HepG2 (cell line): ENCODE data around the gene PTGIS. TPM values are rescaled to one million over a fixed set of nuclear protein-coding genes. Genes with fewer than 3 reads are reported as not detected.

Source experiments
- CENPX ChIP-seq: sonication (generic); formaldehyde crosslinking; IDR thresholded peaks from 2 replicates; pipeline ENCODE4 v1.9.0; 2021; ENCODE audit warnings: mild to moderate bottlenecking, missing genetic modification reagents, moderate library complexity
- ERF ChIP-seq: IDR thresholded peaks from 2 replicates; pipeline ENCODE4 v1.6.1; 2018; ENCODE audit warnings: missing biosample characterization, missing genetic modification reagents
- IRF2 ChIP-seq: IDR thresholded peaks from 2 replicates; pipeline ENCODE4 v1.6.1; 2018; ENCODE audit warnings: missing genetic modification reagents, missing compliant biosample characterization
- MIXL1 ChIP-seq: IDR thresholded peaks from 2 replicates; pipeline ENCODE4 v1.6.1; 2016
- PHF20 ChIP-seq: sonication (generic); formaldehyde crosslinking; IDR thresholded peaks from 2 replicates; pipeline ENCODE4 v1.5.0; 2020; ENCODE audit warnings: mild to moderate bottlenecking, missing genetic modification reagents
- PHF21A ChIP-seq: sonication (generic); formaldehyde crosslinking; IDR thresholded peaks from 2 replicates; pipeline ENCODE4 v1.5.0; 2020; ENCODE audit warnings: mild to moderate bottlenecking, missing genetic modification reagents
- SAFB2 ChIP-seq: sonication (generic); formaldehyde crosslinking; IDR thresholded peaks from 2 replicates; pipeline ENCODE4 v1.5.1; 2020; ENCODE audit warnings: missing genetic modification reagents, low read depth, mild to moderate bottlenecking, borderline replicate concordance
- TBX2 ChIP-seq: sonication (generic); formaldehyde crosslinking; IDR thresholded peaks from 2 replicates; pipeline ENCODE4 v1.5.0; 2020; ENCODE audit warnings: missing genetic modification reagents, mild to moderate bottlenecking, borderline replicate concordance
- ZNF205 ChIP-seq: IDR thresholded peaks from 2 replicates; pipeline ENCODE4 v1.6.1; 2018; ENCODE audit warnings: missing biosample characterization, missing genetic modification reagents
- ZNF230 ChIP-seq: sonication (generic); formaldehyde crosslinking; IDR thresholded peaks from 2 replicates; pipeline ENCODE4 v1.4.0; 2020; ENCODE audit warnings: mild to moderate bottlenecking, missing genetic modification reagents
- ZNF441 ChIP-seq: sonication (generic); formaldehyde crosslinking; IDR thresholded peaks from 2 replicates; pipeline ENCODE4 v1.7.0; 2021; ENCODE audit warnings: missing genetic modification reagents, borderline replicate concordance
- ZNF574 ChIP-seq: sonication (generic); formaldehyde crosslinking; IDR thresholded peaks from 2 replicates; pipeline ENCODE4 v1.4.0; 2020; ENCODE audit warnings: missing genetic modification reagents
- ZNF614 ChIP-seq: IDR thresholded peaks from 2 replicates; pipeline ENCODE4 v1.6.1; 2018; ENCODE audit warnings: missing biosample characterization, missing genetic modification reagents, inconsistent platforms, borderline replicate concordance
- ZNF660 ChIP-seq: sonication (generic); formaldehyde crosslinking; IDR thresholded peaks from 2 replicates; pipeline ENCODE4 v1.5.1; 2020; ENCODE audit warnings: mild to moderate bottlenecking, low read depth, missing genetic modification reagents, borderline replicate concordance
- ZNF781 ChIP-seq: sonication (generic); formaldehyde crosslinking; IDR thresholded peaks from 2 replicates; pipeline ENCODE4 v1.5.1; 2020; ENCODE audit warnings: borderline replicate concordance, mild to moderate bottlenecking, missing genetic modification reagents; ENCODE audit errors: not compliant biosample characterization
- polyA plus RNA-seq, 8 experiments: library from polyadenylated mRNA; depleted of rRNA in 3 of 8; stranded (reverse) in 7 of 8; unstranded in 1 of 8; fragments of >200 nt; fragmentation: Illumina TruSeq in 4 of 8; extraction: Trizol in 4 of 8; gene quantifications; 2 replicates each; pipeline versions ENCODE4 v1.2.1 to v1.2.3, GENCODE V29; 2011 to 2016; ENCODE audit warnings: low read depth in 4 of 8, missing spikeins in 1 of 8, mixed read lengths in 1 of 8; ENCODE audit not compliant: insufficient read depth in 1 of 8
- total RNA-seq, 5 experiments: library from RNA; depleted of rRNA; stranded (reverse); fragments of >200 nt; fragmentation: Illumina TruSeq; extraction: Trizol; gene quantifications; 2 replicates each; pipeline ENCODE4 v1.2.3, GENCODE V29; 2016; ENCODE audit warnings: low read depth in 1 of 5
- TF ChIP-seq, protein P1 (sequence below): IDR thresholded peaks from 2 replicates; pipeline ENCODE4 v1.6.1; 2016
- TF ChIP-seq, protein P2 (sequence below): sonication (generic); formaldehyde crosslinking; IDR thresholded peaks from 2 replicates; pipeline ENCODE4 v1.9.0; 2021; ENCODE audit warnings: missing genetic modification reagents, borderline replicate concordance
- TF ChIP-seq, protein P3 (sequence below): sonication (generic); formaldehyde crosslinking; conservative IDR thresholded peaks from 2 replicates; pipeline ENCODE4 v1.8.0; 2022; ENCODE audit warnings: mild to moderate bottlenecking, moderate library complexity, missing genetic modification reagents
- TF ChIP-seq, protein P4 (sequence below): sonication (generic); formaldehyde crosslinking; IDR thresholded peaks from 2 replicates; pipeline ENCODE4 v1.8.0; 2023; ENCODE audit warnings: mild to moderate bottlenecking, missing genetic modification reagents

Gene PTGIS
- total and polyA plus RNA-seq, 2 of the 13 experiments (the other 11 are each of a cell fraction or from before 2014, with no cell fraction given): not detected

DNA sequence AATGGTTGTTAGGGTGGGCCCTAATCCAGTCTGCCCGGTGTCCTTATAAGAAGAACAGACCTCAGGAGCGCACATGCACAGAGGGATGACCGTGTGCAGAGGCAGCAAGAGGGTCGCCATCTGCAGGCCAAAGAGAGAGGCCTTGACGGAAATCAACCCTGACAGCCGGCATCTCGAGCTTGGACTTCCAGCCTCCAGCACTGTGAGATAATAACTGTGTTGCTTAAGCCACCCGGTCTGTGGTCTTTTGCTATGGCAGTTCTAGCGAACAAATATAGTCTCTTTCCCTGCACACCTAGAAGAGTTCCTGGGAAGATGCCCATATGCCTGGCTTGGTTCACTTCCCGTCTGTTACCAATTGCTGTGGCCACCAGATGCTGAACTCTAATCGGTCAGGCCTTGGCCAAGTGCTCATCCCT, 35.3 kb upstream of the PTGIS start (continued):
- TF ChIP-seq ZNF574 (CRISPR knock-in tag): peak; percentile 32; the same call in 1 of the 2 replicates
- TF ChIP-seq PHF21A: peak; percentile 41; the same call in 1 of the 2 replicates
- peak; percentile 63; the same call in 1 of the 2 replicates for TF ChIP-seq ZNF614 (CRISPR knock-in tag)
- no peak for TF ChIP-seq PHF20 (CRISPR knock-in tag)
- TF ChIP-seq, protein P1, sequence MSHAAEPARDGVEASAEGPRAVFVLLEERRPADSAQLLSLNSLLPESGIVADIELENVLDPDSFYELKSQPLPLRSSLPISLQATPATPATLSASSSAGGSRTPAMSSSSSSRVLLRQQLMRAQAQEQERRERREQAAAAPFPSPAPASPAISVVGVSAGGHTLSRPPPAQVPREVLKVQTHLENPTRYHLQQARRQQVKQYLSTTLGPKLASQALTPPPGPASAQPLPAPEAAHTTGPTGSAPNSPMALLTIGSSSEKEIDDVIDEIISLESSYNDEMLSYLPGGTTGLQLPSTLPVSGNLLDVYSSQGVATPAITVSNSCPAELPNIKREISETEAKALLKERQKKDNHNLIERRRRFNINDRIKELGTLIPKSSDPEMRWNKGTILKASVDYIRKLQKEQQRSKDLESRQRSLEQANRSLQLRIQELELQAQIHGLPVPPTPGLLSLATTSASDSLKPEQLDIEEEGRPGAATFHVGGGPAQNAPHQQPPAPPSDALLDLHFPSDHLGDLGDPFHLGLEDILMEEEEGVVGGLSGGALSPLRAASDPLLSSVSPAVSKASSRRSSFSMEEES: peak; percentile 25; the same call in 1 of the 2 replicates
- TF ChIP-seq ZNF230 (CRISPR knock-in tag): peak; percentile 60; the same call in 1 of the 2 replicates
- TF ChIP-seq ZNF205 (CRISPR knock-in tag): 0 out of 2 replicates have a peak, but pooled peaks have one; percentile 22
- TF ChIP-seq, protein P2, sequence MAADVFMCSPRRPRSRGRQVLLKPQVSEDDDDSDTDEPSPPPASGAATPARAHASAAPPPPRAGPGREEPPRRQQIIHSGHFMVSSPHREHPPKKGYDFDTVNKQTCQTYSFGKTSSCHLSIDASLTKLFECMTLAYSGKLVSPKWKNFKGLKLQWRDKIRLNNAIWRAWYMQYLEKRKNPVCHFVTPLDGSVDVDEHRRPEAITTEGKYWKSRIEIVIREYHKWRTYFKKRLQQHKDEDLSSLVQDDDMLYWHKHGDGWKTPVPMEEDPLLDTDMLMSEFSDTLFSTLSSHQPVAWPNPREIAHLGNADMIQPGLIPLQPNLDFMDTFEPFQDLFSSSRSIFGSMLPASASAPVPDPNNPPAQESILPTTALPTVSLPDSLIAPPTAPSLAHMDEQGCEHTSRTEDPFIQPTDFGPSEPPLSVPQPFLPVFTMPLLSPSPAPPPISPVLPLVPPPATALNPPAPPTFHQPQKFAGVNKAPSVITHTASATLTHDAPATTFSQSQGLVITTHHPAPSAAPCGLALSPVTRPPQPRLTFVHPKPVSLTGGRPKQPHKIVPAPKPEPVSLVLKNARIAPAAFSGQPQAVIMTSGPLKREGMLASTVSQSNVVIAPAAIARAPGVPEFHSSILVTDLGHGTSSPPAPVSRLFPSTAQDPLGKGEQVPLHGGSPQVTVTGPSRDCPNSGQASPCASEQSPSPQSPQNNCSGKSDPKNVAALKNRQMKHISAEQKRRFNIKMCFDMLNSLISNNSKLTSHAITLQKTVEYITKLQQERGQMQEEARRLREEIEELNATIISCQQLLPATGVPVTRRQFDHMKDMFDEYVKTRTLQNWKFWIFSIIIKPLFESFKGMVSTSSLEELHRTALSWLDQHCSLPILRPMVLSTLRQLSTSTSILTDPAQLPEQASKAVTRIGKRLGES (CRISPR knock-in tag): no peak
- TF ChIP-seq TBX2: peak; percentile 36; the same call in 1 of the 2 replicates
- TF ChIP-seq, protein P3, sequence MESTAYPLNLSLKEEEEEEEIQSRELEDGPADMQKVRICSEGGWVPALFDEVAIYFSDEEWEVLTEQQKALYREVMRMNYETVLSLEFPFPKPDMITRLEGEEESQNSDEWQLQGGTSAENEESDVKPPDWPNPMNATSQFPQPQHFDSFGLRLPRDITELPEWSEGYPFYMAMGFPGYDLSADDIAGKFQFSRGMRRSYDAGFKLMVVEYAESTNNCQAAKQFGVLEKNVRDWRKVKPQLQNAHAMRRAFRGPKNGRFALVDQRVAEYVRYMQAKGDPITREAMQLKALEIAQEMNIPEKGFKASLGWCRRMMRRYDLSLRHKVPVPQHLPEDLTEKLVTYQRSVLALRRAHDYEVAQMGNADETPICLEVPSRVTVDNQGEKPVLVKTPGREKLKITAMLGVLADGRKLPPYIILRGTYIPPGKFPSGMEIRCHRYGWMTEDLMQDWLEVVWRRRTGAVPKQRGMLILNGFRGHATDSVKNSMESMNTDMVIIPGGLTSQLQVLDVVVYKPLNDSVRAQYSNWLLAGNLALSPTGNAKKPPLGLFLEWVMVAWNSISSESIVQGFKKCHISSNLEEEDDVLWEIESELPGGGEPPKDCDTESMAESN: no peak
- no peak for TF ChIP-seq ZNF660 (CRISPR knock-in tag)
- no peak for TF ChIP-seq ZNF441 (CRISPR knock-in tag)
- TF ChIP-seq ERF (CRISPR knock-in tag): peak; percentile 61; the same call in 1 of the 2 replicates
- TF ChIP-seq IRF2 (CRISPR knock-in tag): 0 out of 2 replicates have a peak, but pooled peaks have one; percentile 62
- no peak for TF ChIP-seq ZNF781 (CRISPR knock-in tag)
- TF ChIP-seq CENPX (CRISPR knock-in tag): no peak
- peak; percentile 48; the same call in 1 of the 2 replicates for TF ChIP-seq SAFB2 (CRISPR knock-in tag)
- TF ChIP-seq, protein P4, sequence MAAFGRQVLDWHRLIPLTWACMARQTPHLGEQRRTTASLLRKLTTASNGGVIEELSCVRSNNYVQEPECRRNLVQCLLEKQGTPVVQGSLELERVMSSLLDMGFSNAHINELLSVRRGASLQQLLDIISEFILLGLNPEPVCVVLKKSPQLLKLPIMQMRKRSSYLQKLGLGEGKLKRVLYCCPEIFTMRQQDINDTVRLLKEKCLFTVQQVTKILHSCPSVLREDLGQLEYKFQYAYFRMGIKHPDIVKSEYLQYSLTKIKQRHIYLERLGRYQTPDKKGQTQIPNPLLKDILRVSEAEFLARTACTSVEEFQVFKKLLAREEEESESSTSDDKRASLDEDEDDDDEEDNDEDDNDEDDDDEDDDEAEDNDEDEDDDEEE (CRISPR knock-in tag): peak; percentile 30; the same call in 1 of the 2 replicates
- 0 out of 2 replicates have a peak, but pooled peaks have one; percentile 60 for TF ChIP-seq MIXL1
